Cardiac atrium fibroblast (primary cell): ENCODE measurements around the gene HBG1. TPM values are rescaled to one million over a fixed set of nuclear protein-coding genes. Genes with fewer than 3 reads are reported as not detected.

ENCODE experiments used
- total RNA-seq: library from RNA; depleted of rRNA; stranded (reverse); fragments of >200 nt; gene quantifications from 2 replicates; pipeline ENCODE4 v1.2.3, GENCODE V29; 2015

Gene HBG1
- not detected in 2 replicates for total RNA-seq

GRCh38 chr11:5249807-5250396 is at the start of gene HBG1:
TSS of gene HBG1 (minus strand) at chr11:5249857. CDS start at chr11:5249804, 53 bp downstream.

GRCh38 chr11:5269715-5270147 is 20.1 kb upstream of the HBG1 start, which contains the start of gene HBE1:
TSS of gene HBE1 (minus strand) at chr11:5269945. CDS start at chr11:5269890, 55 bp downstream.

GRCh38 chr11:5254646-5255413 is 5.2 kb upstream of the HBG1 start, which contains the start of gene HBG2:
TSS of gene HBG2 (minus strand) at chr11:5254781. CDS start at chr11:5254728, 53 bp downstream.

GRCh38 chr11:5234381-5234834 is 15.2 kb downstream of the HBG1 start, which contains the start of gene HBD:
TSS of gene HBD (minus strand) at chr11:5234483. CDS start at chr11:5234433, 50 bp downstream.

GRCh38 chr11:5226732-5227310 is 22.8 kb downstream of the HBG1 start, which contains the start of gene HBB:
TSS of gene HBB (minus strand) at chr11:5227071. CDS start at chr11:5227021, 50 bp downstream.

GRCh38 chr11:5200582-5200981 is 49.1 kb downstream of the HBG1 start, which contains the start of gene OR51V1:
TSS of gene OR51V1 (minus strand) at chr11:5200682. CDS start at chr11:5200682, 0 bp downstream.

Other genes with a start within 250 kb of the HBG1 start
- gene OR52J3, start 203.3 kb downstream of the HBG1 start, total RNA-seq = not detected in 2 replicates
- not detected in 2 replicates for gene OR52E2, start 190.2 kb downstream of the HBG1 start, total RNA-seq
- not detected in 2 replicates for gene OR52E1, start 180.3 kb downstream of the HBG1 start, total RNA-seq
- gene OR52A5, start 111.5 kb downstream of the HBG1 start, total RNA-seq = not detected in 2 replicates
- gene OR52A1, start 95.1 kb downstream of the HBG1 start, total RNA-seq = not detected in 2 replicates
- gene OR51V1, start 49.2 kb downstream of the HBG1 start, total RNA-seq = not detected in 2 replicates
- not detected in 2 replicates for gene HBB, start 22.8 kb downstream of the HBG1 start, total RNA-seq
- not detected in 2 replicates for gene HBD, start 15.4 kb downstream of the HBG1 start, total RNA-seq
- gene HBG2, start 4.9 kb upstream of the HBG1 start, total RNA-seq = not detected in 2 replicates
- not detected in 2 replicates for gene HBE1, start 20.1 kb upstream of the HBG1 start, total RNA-seq
- not detected in 2 replicates for gene OR51B4, start 52.1 kb upstream of the HBG1 start, total RNA-seq
- gene OR51B2, start 74.4 kb upstream of the HBG1 start, total RNA-seq = not detected in 2 replicates
- gene OR51B5, start 93.7 kb upstream of the HBG1 start, total RNA-seq = not detected in 2 replicates
- gene OR51B6, start 101.7 kb upstream of the HBG1 start, total RNA-seq = not detected in 2 replicates
- gene OR51M1, start 134.0 kb upstream of the HBG1 start, total RNA-seq = not detected in 2 replicates
- gene OR51Q1, start 172.3 kb upstream of the HBG1 start, total RNA-seq = not detected in 2 replicates
- gene OR51I1, start 191.7 kb upstream of the HBG1 start, total RNA-seq = not detected in 2 replicates
- gene OR51I2, start 199.5 kb upstream of the HBG1 start, total RNA-seq = not detected in 2 replicates
- not detected in 2 replicates for gene OR52D1, start 238.8 kb upstream of the HBG1 start, total RNA-seq